SK-N-SH treated with all-trans-retinoic acid at 6 μM for 48 hours (cell line): ENCODE measurements around the gene GRAMD2B.

ENCODE experiments used
- ARNTL ChIP-seq: fragments of 450-650 bp; formaldehyde crosslinking; IDR thresholded peaks from 2 replicates; pipeline ENCODE4 v1.5.0; 2020; ENCODE audit warnings: low read depth, mild to moderate bottlenecking, moderate library complexity, borderline replicate concordance
- CREB5 ChIP-seq: fragments of 250-450 bp; sonication (Bioruptor Pico); IDR thresholded peaks from 2 replicates; pipeline ENCODE4 v1.5.1; 2020; ENCODE audit warnings: low read depth, mild to moderate bottlenecking, moderate library complexity
- GLIS3 ChIP-seq: fragments of 250-450 bp; sonication (Bioruptor Pico); IDR thresholded peaks from 2 replicates; pipeline ENCODE4 v1.5.0; 2020; ENCODE audit warnings: mild to moderate bottlenecking, moderate library complexity
- ISL1 ChIP-seq: fragments of 250-450 bp; sonication (Bioruptor Pico); IDR thresholded peaks from 2 replicates; pipeline ENCODE4 v2.1.2; 2022; ENCODE audit warnings: mild to moderate bottlenecking, moderate library complexity
- PATZ1 ChIP-seq: fragments of 250-450 bp; sonication (Bioruptor Pico); IDR thresholded peaks from 2 replicates; pipeline ENCODE4 v1.8.0; 2020; ENCODE audit warnings: mild to moderate bottlenecking, moderate library complexity, borderline replicate concordance
- PPARA ChIP-seq: fragments of 250-450 bp; sonication (Bioruptor Pico); IDR thresholded peaks from 2 replicates; pipeline ENCODE4 v1.5.0; 2020; ENCODE audit warnings: mild to moderate bottlenecking, borderline replicate concordance
- ZC3H10 ChIP-seq: fragments of 250-450 bp; sonication (Bioruptor Pico); IDR thresholded peaks from 2 replicates; pipeline ENCODE4 v1.5.1; 2021; ENCODE audit warnings: mild to moderate bottlenecking, moderate library complexity
- ZFP30 ChIP-seq: fragments of 450-650 bp; formaldehyde crosslinking; IDR thresholded peaks from 2 replicates; pipeline ENCODE4 v1.5.0; 2022; ENCODE audit warnings: mild to moderate bottlenecking, moderate library complexity

GRCh38 chr5:126540631-126541030 lies 117.4 kb downstream of the GRAMD2B start:
- TF ChIP-seq ISL1 (CRISPR knock-in tag) (no peak), PATZ1 (CRISPR knock-in tag) (no peak), ZFP30 (CRISPR knock-in tag) (no peak), ARNTL (CRISPR knock-in tag) (no peak), GLIS3 (CRISPR knock-in tag) (no peak), PPARA (no peak), ZC3H10 (CRISPR knock-in tag) (no peak), CREB5 (CRISPR knock-in tag) (no peak)
